Activated naive CD4-positive, alpha-beta T cell treated with anti-CD3 and anti-CD28 coated beads for 36 hours (primary cell): Measurements from ENCODE around the gene AVPR1B. TPM values are rescaled to one million over a fixed set of nuclear protein-coding genes. Genes with fewer than 3 reads are reported as not detected.
A peak's percentile ranks its signal among the peaks of the same experiment; 100 is the strongest.

Experiments
- CTCF ChIA-PET: fragments of 350-600 bp; sonication (Branson Sonifier 250); formaldehyde crosslinking; loops from one replicate; lab custom pipeline; 2021; ENCODE audit warnings: antibody characterized with exemption; lab: Charles Lee
- DNase-seq: peaks from one replicate; pipeline ENCODE4 v3.0.0-alpha.2; 2020
- H3K27ac Mint-ChIP-seq: one replicate; pipeline ENCODE4 v1.8.0; 2021; ENCODE audit warnings: mild to moderate bottlenecking, mixed read lengths
- H3K27me3 Mint-ChIP-seq: one replicate; pipeline ENCODE4 v1.8.0; 2021; ENCODE audit warnings: low read depth, mixed read lengths
- H3K36me3 Mint-ChIP-seq: one replicate; pipeline ENCODE4 v1.8.0; 2021; ENCODE audit warnings: low read depth, mixed read lengths
- H3K4me1 Mint-ChIP-seq: one replicate; pipeline ENCODE4 v1.8.0; 2021; ENCODE audit warnings: low read depth, mixed read lengths
- H3K4me3 Mint-ChIP-seq: one replicate; pipeline ENCODE4 v1.8.0; 2021; ENCODE audit warnings: mild to moderate bottlenecking, moderate library complexity, mixed read lengths
- H3K9me3 Mint-ChIP-seq: one replicate; pipeline ENCODE4 v1.8.0; 2021; ENCODE audit warnings: mixed read lengths
- intact Hi-C: fragments of 100-400 bp; cut with micrococcal nuclease; formaldehyde crosslinking; loops from one replicate; pipeline ENCODE4 v1.15.1; 2023
- total RNA-seq, 2 experiments: library from RNA; stranded (reverse); gene quantifications; one replicate each; pipeline ENCODE4 v1.2.3, GENCODE V29; 2021

Gene AVPR1B, protein sequence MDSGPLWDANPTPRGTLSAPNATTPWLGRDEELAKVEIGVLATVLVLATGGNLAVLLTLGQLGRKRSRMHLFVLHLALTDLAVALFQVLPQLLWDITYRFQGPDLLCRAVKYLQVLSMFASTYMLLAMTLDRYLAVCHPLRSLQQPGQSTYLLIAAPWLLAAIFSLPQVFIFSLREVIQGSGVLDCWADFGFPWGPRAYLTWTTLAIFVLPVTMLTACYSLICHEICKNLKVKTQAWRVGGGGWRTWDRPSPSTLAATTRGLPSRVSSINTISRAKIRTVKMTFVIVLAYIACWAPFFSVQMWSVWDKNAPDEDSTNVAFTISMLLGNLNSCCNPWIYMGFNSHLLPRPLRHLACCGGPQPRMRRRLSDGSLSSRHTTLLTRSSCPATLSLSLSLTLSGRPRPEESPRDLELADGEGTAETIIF
- total RNA-seq, result not detected

DNA sequence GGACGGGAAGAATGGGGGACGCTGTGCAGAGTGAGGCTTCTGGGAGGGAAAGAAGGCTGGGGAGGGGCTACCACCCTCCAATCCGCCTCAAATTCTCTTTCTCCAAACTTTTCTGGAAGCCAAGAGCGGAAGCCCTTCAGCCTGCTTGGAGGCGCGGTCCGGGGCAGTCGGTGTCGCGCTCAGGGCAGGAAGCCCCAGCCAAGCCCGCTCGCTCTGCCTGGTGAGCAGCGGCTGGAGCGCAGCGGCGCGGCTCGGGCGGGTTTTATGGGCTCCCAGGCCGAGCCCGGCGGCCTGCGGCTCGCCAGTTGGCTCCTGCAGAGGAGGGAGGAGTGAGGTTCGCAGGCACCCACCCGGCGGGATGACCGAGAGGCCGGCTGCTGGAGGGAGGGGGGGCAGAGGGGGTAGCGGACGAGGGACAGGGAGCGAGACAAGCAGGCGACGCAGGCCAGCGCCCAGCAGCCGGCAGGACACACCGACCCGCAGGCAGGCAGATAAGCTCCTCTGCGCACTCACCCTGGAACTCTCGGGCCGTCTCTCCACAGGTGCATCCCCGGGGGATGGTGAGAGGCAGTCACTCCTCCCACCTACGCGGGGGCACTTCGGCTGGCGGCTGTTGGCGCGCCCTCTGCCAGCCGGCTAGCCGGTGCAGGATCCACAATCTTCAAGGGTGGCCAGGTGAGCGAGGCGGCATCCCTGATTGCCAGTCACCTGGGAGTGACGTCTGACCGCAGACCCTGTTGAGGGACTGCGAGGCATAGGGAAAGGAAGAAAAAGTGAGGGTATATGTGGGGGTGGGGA lies at the start of gene AVPR1B:
TSS of gene AVPR1B (minus strand) at position 238 of the 798 bp plus-strand sequence. CDS start 498 bp downstream, outside the sequence.
- CTCF ChIA-PET, result interaction anchor here (1.0 to 1.1 kb wide), 2 partner anchors 11 kb away, joined by 3 read pairs; no protein-coding TSS in a partner anchor
- intact Hi-C loops, result no loop called here
- Mint-ChIP-seq H3K4me3 (peak within 1 kb of the TSS; percentile 49), H3K9me3 (peaks cover 14% of the 10 kb centered on the region), H3K27ac (no peak within 1 kb of the TSS), H3K27me3 (peaks cover 40% of the 10 kb centered on the region), H3K4me1 (peaks cover 10% of the 10 kb centered on the region), H3K36me3 (no peaks in the 10 kb centered on the region)
- DNase-seq, result peak; percentile 70

DNA sequence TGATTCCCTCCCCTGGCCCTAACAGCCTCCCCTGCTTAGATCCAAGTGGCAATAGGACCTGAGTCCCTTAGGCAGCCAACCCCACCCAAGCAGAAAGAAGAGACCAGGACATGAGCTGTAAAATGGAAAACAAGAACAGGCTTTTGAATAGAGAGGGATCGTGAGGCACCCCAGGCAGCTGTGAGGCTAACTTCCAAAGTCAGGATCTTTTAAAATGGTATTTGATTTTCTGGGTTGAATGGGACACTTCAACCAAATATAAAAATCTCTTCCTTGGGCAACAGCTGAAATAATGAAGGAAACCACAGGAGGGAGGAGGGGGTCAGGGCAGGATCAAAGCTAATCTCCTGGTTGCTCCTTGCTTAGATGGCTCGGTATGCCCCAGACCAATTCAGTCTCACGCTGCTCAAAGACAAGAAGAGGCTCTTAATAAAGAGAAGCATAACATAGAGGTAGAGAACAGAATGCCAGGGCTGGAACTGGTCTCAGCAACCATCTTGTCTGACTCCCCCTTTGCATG lies 28.6 kb upstream of the AVPR1B start:
- Mint-ChIP-seq H3K27ac (no peak overlapping the region), H3K36me3 (no peaks in the 10 kb centered on the region), H3K27me3 (no peaks in the 10 kb centered on the region), H3K4me3 (no peak overlapping the region), H3K4me1 (no peaks in the 10 kb centered on the region), H3K9me3 (no peaks in the 10 kb centered on the region)
- DNase-seq, result no peak
- CTCF ChIA-PET, result no interaction called here
- intact Hi-C loops, result no loop called here

DNA sequence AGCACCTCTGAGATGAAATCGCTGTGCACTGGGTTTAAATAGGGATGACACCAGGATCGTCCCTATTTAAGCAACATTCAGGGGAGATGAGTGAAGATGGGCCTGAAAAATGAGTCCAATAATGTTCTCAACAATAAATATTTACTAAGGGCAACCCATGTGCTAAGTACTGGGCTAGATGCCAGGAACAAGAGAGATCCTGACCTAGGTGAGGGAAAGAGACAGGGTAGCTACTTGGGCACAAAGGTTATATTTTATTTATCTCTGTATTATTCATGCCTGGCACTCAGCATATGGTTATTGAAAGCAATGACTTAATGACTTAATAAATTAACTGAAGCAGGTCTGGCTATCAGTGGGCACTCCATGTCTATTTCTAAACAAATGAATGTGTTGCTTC lies 27.4 kb upstream of the AVPR1B start:
- peaks cover 1% of the 10 kb centered on the region for H3K27me3 Mint-ChIP-seq

DNA sequence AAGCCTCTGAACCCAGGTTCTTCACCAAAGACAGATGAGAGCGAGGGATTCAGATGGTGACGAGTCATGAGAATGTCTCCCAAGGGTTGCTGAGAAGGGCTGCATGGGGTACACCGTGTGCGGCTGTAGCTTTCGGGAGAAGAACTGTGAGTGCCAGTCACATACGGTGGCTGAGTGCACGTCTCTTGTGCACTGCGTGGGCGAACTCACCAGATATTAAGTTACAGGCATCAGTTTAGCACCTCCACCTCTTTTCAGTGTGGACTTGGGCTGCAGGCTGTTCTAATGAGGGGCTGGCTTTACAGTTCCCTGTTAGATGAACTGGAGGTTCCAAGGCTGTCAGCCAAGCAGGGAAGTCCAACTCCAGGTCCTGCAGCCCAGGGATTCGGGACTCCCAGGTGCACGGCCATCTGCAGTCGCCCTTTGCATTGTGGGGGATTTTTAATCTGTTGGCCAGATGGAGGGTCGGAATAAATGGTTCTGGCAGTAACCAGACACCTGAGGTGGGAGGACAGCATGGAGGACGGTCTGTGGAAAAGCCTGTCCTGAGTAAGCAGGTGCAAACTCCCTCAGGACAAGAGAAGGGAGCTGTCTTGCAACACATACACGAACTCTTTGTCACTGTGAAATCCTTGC lies 26.5 kb upstream of the AVPR1B start:
- CTCF ChIA-PET, result no interaction called here
- peaks cover 2% of the 10 kb centered on the region for H3K27me3 Mint-ChIP-seq
- no peaks in the 10 kb centered on the region for H3K9me3 Mint-ChIP-seq
- no peak overlapping the region for H3K27ac Mint-ChIP-seq
- H3K36me3 Mint-ChIP-seq, result no peaks in the 10 kb centered on the region
- intact Hi-C loops, result no loop called here
- H3K4me1 Mint-ChIP-seq, result no peaks in the 10 kb centered on the region
- DNase-seq, result no peak
- H3K4me3 Mint-ChIP-seq, result no peak overlapping the region

More for the DNA sequence above, 27.4 kb upstream of the AVPR1B start:
- Mint-ChIP-seq H3K9me3 (no peaks in the 10 kb centered on the region), H3K27ac (no peak overlapping the region), H3K4me3 (no peak overlapping the region), H3K36me3 (no peaks in the 10 kb centered on the region), H3K4me1 (no peaks in the 10 kb centered on the region)
- no peak for DNase-seq
- CTCF ChIA-PET, result no interaction called here
- intact Hi-C loops, result no loop called here

DNA sequence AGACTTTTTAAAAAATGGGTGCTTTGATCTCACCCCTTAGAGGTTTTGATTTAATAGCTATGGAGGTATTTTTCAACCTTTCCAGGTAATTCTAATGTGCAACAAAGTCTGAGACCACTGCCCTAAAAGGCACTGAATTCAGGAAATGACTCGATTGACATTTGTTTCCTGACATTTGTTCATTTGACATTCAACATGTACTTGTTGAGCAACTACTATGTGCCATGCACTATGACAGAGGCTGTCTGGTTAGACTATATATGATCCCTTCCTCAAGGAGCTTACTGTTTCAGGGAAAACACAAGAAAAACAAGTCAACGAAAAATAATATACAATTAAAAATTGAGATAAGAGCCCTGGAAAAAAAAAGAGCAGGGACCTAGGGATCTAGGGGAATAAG lies 25.6 kb upstream of the AVPR1B start:
- no peak overlapping the region for H3K27ac Mint-ChIP-seq
- peaks cover 2% of the 10 kb centered on the region for H3K27me3 Mint-ChIP-seq
- intact Hi-C loops, result no loop called here
- no peaks in the 10 kb centered on the region for H3K4me1 Mint-ChIP-seq
- CTCF ChIA-PET, result interaction anchor here (0.7 kb wide), 1 partner anchor 424 kb away, joined by 3 read pairs; no protein-coding TSS in a partner anchor
- DNase-seq, result no peak
- H3K9me3 Mint-ChIP-seq, result no peaks in the 10 kb centered on the region
- H3K4me3 Mint-ChIP-seq, result no peak overlapping the region
- no peaks in the 10 kb centered on the region for H3K36me3 Mint-ChIP-seq

DNA sequence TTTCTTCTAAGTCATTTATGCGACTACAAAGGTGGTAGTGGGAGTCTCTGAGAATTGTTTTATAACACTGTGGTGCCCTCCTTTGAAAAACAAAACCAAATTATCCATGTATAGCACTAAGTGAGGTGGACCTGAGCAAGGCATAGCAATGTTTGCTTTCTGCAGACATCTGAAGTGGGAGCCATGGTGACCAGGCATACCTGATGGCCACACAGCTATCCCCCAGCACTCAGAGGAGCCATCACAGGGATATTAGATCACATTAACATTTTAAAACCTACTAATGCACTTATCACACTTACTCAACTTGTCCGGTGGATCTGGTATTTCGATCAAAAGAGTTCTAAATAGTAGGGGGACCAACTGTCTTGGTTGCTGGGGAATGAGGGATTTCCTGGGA lies 24.8 kb upstream of the AVPR1B start:
- Mint-ChIP-seq H3K4me1 (no peaks in the 10 kb centered on the region), H3K27ac (no peak overlapping the region), H3K4me3 (no peak overlapping the region), H3K27me3 (peaks cover 2% of the 10 kb centered on the region), H3K36me3 (no peaks in the 10 kb centered on the region), H3K9me3 (no peaks in the 10 kb centered on the region)
- CTCF ChIA-PET, result no interaction called here
- intact Hi-C loops, result no loop called here
- DNase-seq, result no peak

DNA sequence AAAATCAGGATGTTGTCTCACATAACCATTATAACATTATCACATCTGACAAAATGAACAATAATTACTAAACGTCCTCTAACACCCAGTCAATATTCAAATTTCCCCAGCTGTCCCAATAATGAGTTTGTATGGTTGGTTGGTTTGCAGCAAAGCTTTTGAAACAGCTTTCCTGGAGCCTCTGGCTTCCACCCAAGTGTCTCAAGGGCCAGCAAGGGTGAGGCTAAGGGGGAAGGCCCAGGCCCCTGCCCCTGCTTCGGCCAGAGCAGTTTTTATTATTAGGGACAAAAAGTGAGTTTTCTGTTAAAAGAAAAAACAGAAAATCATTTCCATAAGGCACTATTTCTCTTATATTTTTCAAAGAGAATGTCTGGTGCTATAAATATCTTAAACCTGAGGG lies 19.1 kb upstream of the AVPR1B start:
- Mint-ChIP-seq H3K27me3 (peaks cover 2% of the 10 kb centered on the region), H3K9me3 (no peaks in the 10 kb centered on the region), H3K4me3 (no peak overlapping the region), H3K4me1 (no peaks in the 10 kb centered on the region), H3K36me3 (no peaks in the 10 kb centered on the region), H3K27ac (no peak overlapping the region)
- intact Hi-C loops, result no loop called here
- no peak for DNase-seq
- CTCF ChIA-PET, result no interaction called here

DNA sequence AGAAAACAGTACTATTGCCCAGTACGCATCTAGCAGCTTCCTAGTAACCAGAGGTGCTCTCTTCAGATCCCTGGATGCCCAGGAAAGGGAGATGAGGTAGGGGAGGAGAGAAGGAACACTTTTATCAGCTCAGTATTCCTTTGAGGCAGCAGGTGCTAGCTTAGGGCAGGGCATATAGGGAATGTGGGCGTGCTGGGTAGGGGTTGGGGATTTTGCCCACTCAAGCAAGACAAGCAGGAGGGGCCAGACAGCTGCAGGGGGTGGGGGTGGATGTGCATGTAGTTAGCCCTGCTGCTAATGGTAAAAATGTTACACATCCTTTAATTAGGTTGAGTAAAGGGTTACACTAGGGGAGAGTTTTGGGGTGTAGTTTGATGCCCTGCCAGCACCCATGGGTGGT lies 18.1 kb upstream of the AVPR1B start:
- Mint-ChIP-seq H3K27ac (no peak overlapping the region), H3K36me3 (no peaks in the 10 kb centered on the region), H3K27me3 (peaks cover 2% of the 10 kb centered on the region), H3K4me1 (no peaks in the 10 kb centered on the region), H3K9me3 (no peaks in the 10 kb centered on the region), H3K4me3 (no peak overlapping the region)
- intact Hi-C loops, result no loop called here
- DNase-seq, result no peak
- CTCF ChIA-PET, result no interaction called here

DNA sequence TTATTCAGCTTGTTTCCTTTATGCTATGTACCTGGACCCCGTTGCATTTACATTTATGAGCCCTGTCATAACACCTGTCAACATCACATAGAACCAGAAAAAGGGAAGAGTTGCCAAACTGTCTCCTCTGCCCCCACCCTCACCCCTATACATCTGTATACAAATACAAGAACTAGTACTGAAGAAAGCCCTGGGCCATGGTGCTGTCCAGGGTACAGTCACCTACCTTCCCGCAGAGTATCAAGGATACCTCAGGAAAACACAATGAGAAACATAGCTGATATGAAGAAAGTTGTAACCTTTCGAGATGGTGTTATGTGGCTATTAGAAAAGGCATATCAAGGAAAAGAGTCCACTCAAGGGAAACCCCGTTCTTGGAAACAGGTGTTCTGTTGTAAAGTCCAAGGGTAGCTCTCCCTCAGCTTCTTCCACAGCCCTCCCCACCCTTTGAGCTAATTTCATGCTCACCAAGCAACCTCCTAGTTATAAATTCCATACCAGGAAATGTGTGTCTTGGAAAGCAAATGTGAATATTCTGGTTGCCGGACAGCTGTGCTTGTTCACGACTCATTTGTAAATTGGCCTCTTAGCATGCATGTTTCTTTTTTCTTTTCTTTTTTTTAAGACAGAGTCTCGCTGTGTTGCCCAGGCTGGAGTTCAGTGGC lies 16.7 kb upstream of the AVPR1B start:
- intact Hi-C loops, result no loop called here
- DNase-seq, result no peak
- CTCF ChIA-PET, result interaction anchor here (1.3 kb wide), 1 partner anchor 23 kb away, joined by 5 read pairs; no protein-coding TSS in a partner anchor
- Mint-ChIP-seq H3K27ac (no peak overlapping the region), H3K36me3 (no peaks in the 10 kb centered on the region), H3K27me3 (no peaks in the 10 kb centered on the region), H3K4me3 (no peak overlapping the region), H3K9me3 (no peaks in the 10 kb centered on the region), H3K4me1 (no peaks in the 10 kb centered on the region)

DNA sequence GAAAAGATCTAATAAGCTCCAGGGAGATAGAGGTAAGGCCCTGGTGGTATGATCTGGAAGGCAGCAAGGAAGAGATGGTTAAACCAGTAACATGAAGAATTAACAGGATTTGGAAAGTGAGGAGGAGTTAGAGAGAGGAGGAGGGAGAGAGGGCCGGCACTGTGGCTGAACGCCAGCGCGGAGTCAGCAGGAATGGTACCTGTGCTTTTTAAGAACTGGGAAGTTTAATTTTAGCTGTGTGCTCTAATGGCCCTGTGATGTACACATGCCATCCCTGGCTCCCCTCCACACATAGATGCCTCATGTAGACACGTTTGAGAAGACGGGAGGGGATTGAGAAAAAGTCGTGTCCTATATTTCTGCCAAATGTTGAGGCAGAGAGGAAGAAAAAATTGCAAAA lies 13.8 kb upstream of the AVPR1B start:
- Mint-ChIP-seq H3K27ac (no peak overlapping the region), H3K36me3 (no peaks in the 10 kb centered on the region), H3K9me3 (no peaks in the 10 kb centered on the region), H3K27me3 (peaks cover 9% of the 10 kb centered on the region), H3K4me3 (no peak overlapping the region), H3K4me1 (no peaks in the 10 kb centered on the region)
- no peak for DNase-seq
- CTCF ChIA-PET, result interaction anchor here (0.5 to 0.6 kb wide), 2 partner anchors 325 to 735 kb away, joined by 3 read pairs; no protein-coding TSS in a partner anchor
- intact Hi-C loops, result no loop called here

DNA sequence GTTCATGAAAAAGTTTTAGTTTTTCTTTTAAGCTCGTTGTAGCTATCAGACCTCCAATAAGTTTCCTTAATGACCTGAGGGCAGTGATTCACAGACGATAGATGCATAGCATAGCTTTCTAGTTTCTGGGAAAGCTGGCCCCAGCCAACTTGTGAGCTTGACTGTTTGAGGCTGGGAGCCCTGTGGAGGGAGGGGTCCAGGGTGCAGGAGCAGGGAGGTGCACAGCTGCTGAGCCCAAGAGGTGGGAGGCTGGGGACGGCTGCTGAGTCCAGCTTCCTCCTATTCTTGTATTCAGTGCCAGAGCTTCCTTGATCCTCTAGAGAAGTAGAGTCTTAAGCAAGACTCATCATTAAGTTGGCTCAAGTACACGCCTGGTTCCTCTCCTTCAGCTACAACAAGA lies 11.0 kb upstream of the AVPR1B start:
- Mint-ChIP-seq H3K27ac (no peak overlapping the region), H3K4me1 (no peaks in the 10 kb centered on the region), H3K4me3 (no peak overlapping the region), H3K9me3 (no peaks in the 10 kb centered on the region), H3K27me3 (peaks cover 16% of the 10 kb centered on the region), H3K36me3 (no peaks in the 10 kb centered on the region)
- DNase-seq, result no peak
- CTCF ChIA-PET, result interaction anchor here (0.9 to 1.5 kb wide), 3 partner anchors 11 to 97 kb away, joined by 3 read pairs; partner anchors contain the start of gene AVPR1B
- intact Hi-C loops, result no loop called here
